HUES48 (cell line): ENCODE data around the gene CACNA2D4.
"Not testable (repeated sequence)": the region's sequence is repeated elsewhere in the genome, so short reads cannot be mapped to it uniquely, and the experiment has no call there.

ENCODE experiments used
- H3K27ac ChIP-seq: one replicate; pipeline ENCODE4 v1.7.0; 2013; ENCODE audit warnings: low read depth, low read length, inconsistent platforms
- H3K27me3 ChIP-seq: 2 replicates; pipeline ENCODE4 v1.6.1; 2013; ENCODE audit warnings: mild to moderate bottlenecking, low read length; ENCODE audit not compliant: control insufficient read depth, insufficient read depth
- H3K36me3 ChIP-seq: 2 replicates; pipeline ENCODE4 v1.6.1; 2013; ENCODE audit warnings: low read length; ENCODE audit not compliant: control insufficient read depth, insufficient read depth
- H3K4me1 ChIP-seq: 2 replicates; pipeline ENCODE4 v1.6.1; 2013; ENCODE audit warnings: mild to moderate bottlenecking, low read length; ENCODE audit not compliant: control insufficient read depth, insufficient read depth
- H3K4me3 ChIP-seq: 2 replicates; pipeline ENCODE4 v1.5.1; 2013; ENCODE audit warnings: mild to moderate bottlenecking, low read depth, low read length
- H3K9ac ChIP-seq: 2 replicates; pipeline ENCODE4 v1.6.1; 2013; ENCODE audit warnings: mild to moderate bottlenecking, low read depth, low read length, moderate library complexity
- H3K9me3 ChIP-seq: 2 replicates; pipeline ENCODE4 v1.6.1; 2013; ENCODE audit warnings: low read length; ENCODE audit not compliant: control insufficient read depth, insufficient read depth

Gene CACNA2D4

DNA sequence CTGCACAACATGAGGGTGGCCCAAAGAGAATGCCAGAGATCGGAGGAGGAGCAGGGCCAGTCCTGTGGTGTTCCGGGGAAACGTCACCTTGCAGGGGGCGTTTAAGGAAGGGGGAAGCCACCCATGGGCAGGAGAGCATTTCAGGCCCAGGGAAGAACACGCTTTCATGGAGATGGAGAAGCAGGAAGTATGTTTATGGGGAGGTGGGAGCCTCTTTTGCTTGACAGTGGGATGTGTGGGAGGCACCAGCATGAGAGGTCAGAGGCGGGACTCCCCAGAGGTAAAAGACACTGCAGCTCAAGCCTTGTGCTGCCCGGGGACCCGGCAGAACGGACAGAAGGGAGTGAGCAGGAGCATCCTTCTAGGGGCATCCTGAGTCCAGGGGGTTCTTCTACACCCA lies 99.4 kb downstream of the CACNA2D4 start:
- Histone ChIP-seq H3K4me1 (peaks cover 8% of the 10 kb centered on the region; the same call in 1 of the 2 replicates), H3K4me3 (no peak overlapping the region), H3K9ac (no peak overlapping the region), H3K27me3 (peaks cover 32% of the 10 kb centered on the region), H3K9me3 (no peaks in the 10 kb centered on the region), H3K27ac (no peak overlapping the region), H3K36me3 (no peaks in the 10 kb centered on the region)

- not testable (repeated sequence) for H3K4me1 ChIP-seq, H3K27ac ChIP-seq, H3K9ac ChIP-seq, H3K4me3 ChIP-seq, H3K36me3 ChIP-seq, H3K9me3 ChIP-seq
- H3K27me3 ChIP-seq: peaks cover 32% of the 10 kb centered on the region
Observed at GRCh38 chr12:1817928-1818327, 100.5 kb downstream of the CACNA2D4 start.

DNA sequence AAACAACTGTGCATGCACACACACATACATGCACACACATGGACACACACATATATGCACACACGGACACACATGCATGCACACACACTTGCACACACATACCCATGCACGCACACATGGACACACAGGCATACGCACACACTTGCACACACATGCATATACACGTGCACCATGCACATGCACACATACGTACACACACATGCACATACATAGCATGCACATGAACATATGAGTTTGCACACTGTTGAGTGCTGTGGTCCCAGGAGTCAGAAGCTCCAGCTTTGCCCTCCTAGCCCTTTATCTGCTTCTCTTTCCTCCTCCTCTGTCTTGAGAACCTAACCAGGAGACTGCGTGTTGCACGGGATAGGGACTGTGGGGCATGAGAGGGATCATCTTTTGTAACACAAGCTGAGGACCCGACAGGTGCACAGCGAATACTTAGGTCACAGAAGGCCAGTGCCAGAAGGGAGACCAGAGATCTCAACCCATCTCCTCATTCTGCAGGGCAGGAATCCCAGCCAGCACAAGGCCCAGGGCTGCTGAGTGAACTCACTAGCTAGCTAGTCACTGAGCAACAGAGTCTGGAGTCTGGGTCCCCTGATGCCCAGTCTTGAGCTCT lies 101.6 kb downstream of the CACNA2D4 start:
- Histone ChIP-seq H3K9me3 (no peaks in the 10 kb centered on the region), H3K36me3 (no peaks in the 10 kb centered on the region), H3K4me1 (peaks cover 8% of the 10 kb centered on the region; the same call in 1 of the 2 replicates), H3K9ac (no peak overlapping the region), H3K27me3 (peaks cover 27% of the 10 kb centered on the region), H3K27ac (no peak overlapping the region), H3K4me3 (no peak overlapping the region)

GRCh38 chr12:1815814-1816729 lies 102.4 kb downstream of the CACNA2D4 start:
- H3K4me3 ChIP-seq: no peak overlapping the region
- H3K4me1 ChIP-seq: peaks cover 8% of the 10 kb centered on the region; the same call in 1 of the 2 replicates
- peaks cover 19% of the 10 kb centered on the region for H3K27me3 ChIP-seq
- H3K27ac ChIP-seq: no peak overlapping the region
- no peaks in the 10 kb centered on the region for H3K36me3 ChIP-seq
- no peaks in the 10 kb centered on the region for H3K9me3 ChIP-seq
- H3K9ac ChIP-seq: no peak overlapping the region

- H3K9me3 ChIP-seq: no peaks in the 10 kb centered on the region
- H3K9ac ChIP-seq: no peak overlapping the region
- no peaks in the 10 kb centered on the region; the same call in 1 of the 2 replicates for H3K4me1 ChIP-seq
- H3K4me3 ChIP-seq: no peak overlapping the region
- no peaks in the 10 kb centered on the region for H3K36me3 ChIP-seq
- no peak overlapping the region for H3K27ac ChIP-seq
- peaks cover 9% of the 10 kb centered on the region for H3K27me3 ChIP-seq
Observed at GRCh38 chr12:1815108-1815507, 103.3 kb downstream of the CACNA2D4 start.

DNA sequence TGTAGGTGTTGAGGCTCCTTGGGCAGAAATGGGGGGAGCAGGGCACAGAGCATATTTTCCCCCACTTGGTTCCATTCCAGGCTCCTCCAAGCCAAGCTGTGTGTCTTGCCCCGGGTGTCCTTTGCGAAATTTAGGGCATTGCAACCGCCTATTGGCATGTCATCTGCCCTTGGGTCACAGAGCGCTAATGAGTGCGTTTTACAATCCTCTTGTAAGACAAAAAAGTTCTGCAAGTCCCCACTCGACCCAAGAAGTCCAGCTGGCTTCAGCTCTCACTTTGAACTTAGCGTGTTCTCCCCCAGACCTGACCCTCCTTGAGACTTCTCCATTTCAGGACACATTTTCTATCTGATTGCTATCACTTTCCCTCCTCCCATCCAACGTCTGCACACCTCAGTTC lies 104.2 kb downstream of the CACNA2D4 start:
- Histone ChIP-seq H3K9ac (no peak overlapping the region), H3K36me3 (no peaks in the 10 kb centered on the region), H3K4me1 (no peaks in the 10 kb centered on the region), H3K27ac (no peak overlapping the region), H3K9me3 (no peaks in the 10 kb centered on the region), H3K4me3 (no peak overlapping the region), H3K27me3 (peaks cover 1% of the 10 kb centered on the region)

- Histone ChIP-seq H3K27me3 (no peaks in the 10 kb centered on the region), H3K4me1 (no peaks in the 10 kb centered on the region), H3K36me3 (no peaks in the 10 kb centered on the region), H3K9ac (no peak overlapping the region), H3K9me3 (no peaks in the 10 kb centered on the region), H3K4me3 (no peak overlapping the region), H3K27ac (no peak overlapping the region)
Observed at GRCh38 chr12:1812650-1813302, 105.7 kb downstream of the CACNA2D4 start.

GRCh38 chr12:1811948-1812291 lies 106.5 kb downstream of the CACNA2D4 start:
- Histone ChIP-seq H3K36me3 (no peaks in the 10 kb centered on the region), H3K9me3 (no peaks in the 10 kb centered on the region), H3K27ac (no peak overlapping the region), H3K4me3 (no peak overlapping the region), H3K4me1 (no peaks in the 10 kb centered on the region), H3K9ac (no peak overlapping the region), H3K27me3 (no peaks in the 10 kb centered on the region)

- H3K9ac ChIP-seq: no peak overlapping the region
- H3K9me3 ChIP-seq: no peaks in the 10 kb centered on the region
- H3K4me3 ChIP-seq: no peak overlapping the region
- H3K27ac ChIP-seq: no peak overlapping the region
- no peaks in the 10 kb centered on the region for H3K36me3 ChIP-seq
- H3K27me3 ChIP-seq: no peaks in the 10 kb centered on the region
- no peaks in the 10 kb centered on the region for H3K4me1 ChIP-seq
Observed at GRCh38 chr12:1811281-1811947, 107.0 kb downstream of the CACNA2D4 start.

DNA sequence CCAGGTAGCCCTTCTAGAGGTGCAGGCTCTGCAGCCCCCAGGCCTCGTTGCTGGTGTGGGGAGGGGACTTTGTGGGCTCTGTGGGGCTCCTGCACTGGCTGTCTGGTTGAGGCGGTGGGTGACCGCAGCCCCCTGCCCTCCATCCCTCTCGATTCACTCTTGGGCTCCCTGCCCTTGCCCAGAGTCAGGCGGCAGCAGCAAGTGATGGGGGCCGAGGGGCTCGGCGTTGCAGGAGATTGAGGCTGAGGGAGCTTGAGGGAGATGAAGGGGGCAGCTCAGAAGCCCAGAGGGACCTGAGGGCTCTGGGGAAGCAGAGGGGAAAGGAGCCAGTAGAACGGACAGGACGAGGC lies 107.5 kb downstream of the CACNA2D4 start:
- Histone ChIP-seq H3K9ac (no peak overlapping the region), H3K4me1 (no peaks in the 10 kb centered on the region), H3K27ac (no peak overlapping the region), H3K27me3 (no peaks in the 10 kb centered on the region), H3K36me3 (no peaks in the 10 kb centered on the region), H3K4me3 (no peak overlapping the region), H3K9me3 (no peaks in the 10 kb centered on the region)
